ENCODE measurements around the gene POU2F3. TPM values are rescaled to one million over a fixed set of nuclear protein-coding genes. Genes with fewer than 3 reads are reported as not detected.

Gene POU2F3
- total and polyA plus RNA-seq, 4 donors, result 0.31 to 2.4 TPM; not detected in 2

GRCh38 chr11:120332822-120333716, 93.1 kb downstream of the POU2F3 start:
- H3K4me1 ChIP-seq (ENCODE audit: control insufficient read depth in 1 of 2, insufficient read depth in 2 of 2, low read length in 2 of 2), result peaks cover 3 to 5% of the 10 kb centered on the region in 2 donors
- ATAC-seq (ENCODE audit: low FRiP score), result no peak

GRCh38 chr11:120333801-120334200, 93.9 kb downstream of the POU2F3 start:
- peaks cover 0 to 5% of the 10 kb centered on the region in 2 donors for H3K36me3 ChIP-seq (ENCODE audit: control insufficient read depth in 1 of 2, insufficient read depth in 2 of 2, low read length in 1 of 2)
- H3K27ac ChIP-seq (ENCODE audit: low read depth in 1 of 2, low read length in 2 of 2), result peak overlapping the region; percentile 78 to 87
- intact Hi-C loops (cut with DNase I), result no loop called here
- no peaks in the 10 kb centered on the region for H3K9me3 ChIP-seq (ENCODE audit: control insufficient read depth, low read length)
- no peaks in the 10 kb centered on the region for H3K27me3 ChIP-seq (ENCODE audit: control insufficient read depth in 1 of 2, insufficient read depth in 2 of 2, low read length in 1 of 2)
- H3K4me3 ChIP-seq (ENCODE audit: low read length in 2 of 2), result no peak overlapping the region
- ATAC-seq (ENCODE audit: low FRiP score) (no peak), DNase-seq (no peak)
- peaks cover 3 to 5% of the 10 kb centered on the region in 2 donors for H3K4me1 ChIP-seq (ENCODE audit: control insufficient read depth in 1 of 2, insufficient read depth in 2 of 2, low read length in 2 of 2)
- WGBS, 2 donors, result 24 to 31% methylated on average over 1 of the region's 1 CpG

More at GRCh38 chr11:120332822-120333716, 93.1 kb downstream of the POU2F3 start:
- intact Hi-C loops (cut with DNase I), result no loop called here
- H3K27me3 ChIP-seq (ENCODE audit: control insufficient read depth in 1 of 2, insufficient read depth in 2 of 2, low read length in 1 of 2), result no peaks in the 10 kb centered on the region
- no peak for DNase-seq
- 21 to 30% methylated on average over 5 of the region's 5 CpGs for WGBS, 2 donors
- H3K9me3 ChIP-seq (ENCODE audit: control insufficient read depth, low read length), result no peaks in the 10 kb centered on the region
- H3K4me3 ChIP-seq (ENCODE audit: low read length in 2 of 2), result no peak overlapping the region
- H3K27ac ChIP-seq (ENCODE audit: low read depth in 1 of 2, low read length in 2 of 2), result peak overlapping the region in 1 of 2 donors; percentile 47
- H3K36me3 ChIP-seq (ENCODE audit: control insufficient read depth in 1 of 2, insufficient read depth in 2 of 2, low read length in 1 of 2), result peaks cover 0 to 5% of the 10 kb centered on the region in 2 donors

GRCh38 chr11:120334332-120334731, 94.4 kb downstream of the POU2F3 start:
- Histone ChIP-seq H3K36me3 (ENCODE audit: control insufficient read depth in 1 of 2, insufficient read depth in 2 of 2, low read length in 1 of 2) (peaks cover 0 to 5% of the 10 kb centered on the region in 2 donors), H3K27ac (ENCODE audit: low read depth in 1 of 2, low read length in 2 of 2) (peak overlapping the region in 1 of 2 donors; percentile 48), H3K4me1 (ENCODE audit: control insufficient read depth in 1 of 2, insufficient read depth in 2 of 2, low read length in 2 of 2) (peaks cover 3 to 5% of the 10 kb centered on the region in 2 donors), H3K27me3 (ENCODE audit: control insufficient read depth in 1 of 2, insufficient read depth in 2 of 2, low read length in 1 of 2) (no peaks in the 10 kb centered on the region), H3K9me3 (ENCODE audit: control insufficient read depth, low read length) (no peaks in the 10 kb centered on the region), H3K4me3 (ENCODE audit: low read length in 2 of 2) (no peak overlapping the region)
- no peak for DNase-seq
- intact Hi-C loops (cut with DNase I), result no loop called here
- ATAC-seq (ENCODE audit: low FRiP score), result no peak
- 3 to 10% methylated on average over 1 of the region's 1 CpG for WGBS, 2 donors

- H3K4me1 ChIP-seq (ENCODE audit: control insufficient read depth in 1 of 2, insufficient read depth in 2 of 2, low read length in 2 of 2), result peaks cover 5% of the 10 kb centered on the region in 2 donors
- 0 to 1% methylated on average over 8 of the region's 8 CpGs for WGBS, 2 donors
- ATAC-seq (ENCODE audit: low FRiP score), result peak; percentile 78
- H3K4me3 ChIP-seq (ENCODE audit: low read length in 2 of 2), result peak overlapping the region; percentile 12 to 80
- no peaks in the 10 kb centered on the region for H3K27me3 ChIP-seq (ENCODE audit: control insufficient read depth in 1 of 2, insufficient read depth in 2 of 2, low read length in 1 of 2)
- H3K27ac ChIP-seq (ENCODE audit: low read depth in 1 of 2, low read length in 2 of 2), result peak overlapping the region; percentile 71 to 97
- H3K36me3 ChIP-seq (ENCODE audit: control insufficient read depth in 1 of 2, insufficient read depth in 2 of 2, low read length in 1 of 2), result peaks cover 0 to 2% of the 10 kb centered on the region in 2 donors
- intact Hi-C loops (cut with DNase I), result loop anchor here in 1 of 2 donors (5.0 kb wide), 1 partner anchor 97 kb away; no protein-coding TSS in a partner anchor
- H3K9me3 ChIP-seq (ENCODE audit: control insufficient read depth, low read length), result no peaks in the 10 kb centered on the region
- DNase-seq, result no peak
These were observed 95.0 kb downstream of the POU2F3 start for GRCh38 chr11:120334894-120335462.

GRCh38 chr11:120335556-120335907, 95.6 kb downstream of the POU2F3 start:
- intact Hi-C loops (cut with DNase I), result loop anchor here in 1 of 2 donors (5.0 kb wide), 1 partner anchor 97 kb away; no protein-coding TSS in a partner anchor
- DNase-seq, result no peak
- peaks cover 5% of the 10 kb centered on the region in 2 donors for H3K4me1 ChIP-seq (ENCODE audit: control insufficient read depth in 1 of 2, insufficient read depth in 2 of 2, low read length in 2 of 2)
- H3K9me3 ChIP-seq (ENCODE audit: control insufficient read depth, low read length), result no peaks in the 10 kb centered on the region
- peak overlapping the region; percentile 78 to 97 for H3K27ac ChIP-seq (ENCODE audit: low read depth in 1 of 2, low read length in 2 of 2)
- H3K4me3 ChIP-seq (ENCODE audit: low read length in 2 of 2), result peak overlapping the region; percentile 12 to 80
- ATAC-seq (ENCODE audit: low FRiP score), result peak; percentile 43
- H3K27me3 ChIP-seq (ENCODE audit: control insufficient read depth in 1 of 2, insufficient read depth in 2 of 2, low read length in 1 of 2), result no peaks in the 10 kb centered on the region
- WGBS, 2 donors, result 0% methylated on average over 19 of the region's 19 CpGs
- no peaks in the 10 kb centered on the region for H3K36me3 ChIP-seq (ENCODE audit: control insufficient read depth in 1 of 2, insufficient read depth in 2 of 2, low read length in 1 of 2)

- no peaks in the 10 kb centered on the region for H3K27me3 ChIP-seq (ENCODE audit: control insufficient read depth in 1 of 2, insufficient read depth in 2 of 2, low read length in 1 of 2)
- peaks cover 5% of the 10 kb centered on the region in 2 donors for H3K4me1 ChIP-seq (ENCODE audit: control insufficient read depth in 1 of 2, insufficient read depth in 2 of 2, low read length in 2 of 2)
- H3K9me3 ChIP-seq (ENCODE audit: control insufficient read depth, low read length), result no peaks in the 10 kb centered on the region
- DNase-seq (peak; percentile 98 to 99), ATAC-seq (ENCODE audit: low FRiP score) (peak; percentile 90)
- H3K27ac ChIP-seq (ENCODE audit: low read depth in 1 of 2, low read length in 2 of 2), result peak within 1 kb of the TSS; percentile 81 to 97
- H3K36me3 ChIP-seq (ENCODE audit: control insufficient read depth in 1 of 2, insufficient read depth in 2 of 2, low read length in 1 of 2), result no peaks in the 10 kb centered on the region
- 0% methylated on average over 47 to 92 of the region's 92 CpGs for WGBS, 2 donors
- intact Hi-C loops (cut with DNase I), result loop anchor here (2.0 to 5.0 kb wide), 2 partner anchors 93 to 96 kb away; no protein-coding TSS in a partner anchor
- peak within 1 kb of the TSS; percentile 80 to 81 for H3K4me3 ChIP-seq (ENCODE audit: low read length in 2 of 2)
These were observed 96.1 kb downstream of the POU2F3 start, which contains the start of gene ARHGEF12 for GRCh38 chr11:120335908-120336640. Gene ARHGEF12 (plus strand): TSS chr11:120336413. CDS start chr11:120337244, 831 bp downstream.

GRCh38 chr11:120336641-120337354, 96.9 kb downstream of the POU2F3 start:
- H3K4me3 ChIP-seq (ENCODE audit: low read length in 2 of 2), result peak overlapping the region; percentile 70 to 81
- ATAC-seq (ENCODE audit: low FRiP score), result peak; percentile 62
- no peaks in the 10 kb centered on the region for H3K27me3 ChIP-seq (ENCODE audit: control insufficient read depth in 1 of 2, insufficient read depth in 2 of 2, low read length in 1 of 2)
- no peaks in the 10 kb centered on the region for H3K36me3 ChIP-seq (ENCODE audit: control insufficient read depth in 1 of 2, insufficient read depth in 2 of 2, low read length in 1 of 2)
- H3K9me3 ChIP-seq (ENCODE audit: control insufficient read depth, low read length), result no peaks in the 10 kb centered on the region
- peak overlapping the region; percentile 81 to 95 for H3K27ac ChIP-seq (ENCODE audit: low read depth in 1 of 2, low read length in 2 of 2)
- DNase-seq, result peak; percentile 72 to 87
- intact Hi-C loops (cut with DNase I), result loop anchor here (2.0 to 5.0 kb wide), 2 partner anchors 92 to 96 kb away; no protein-coding TSS in a partner anchor
- peaks cover 2 to 5% of the 10 kb centered on the region in 2 donors for H3K4me1 ChIP-seq (ENCODE audit: control insufficient read depth in 1 of 2, insufficient read depth in 2 of 2, low read length in 2 of 2)
- 0% methylated on average over 45 to 56 of the region's 56 CpGs for WGBS, 2 donors
